ENCODE data around the gene ZNF83.
"Not testable (repeated sequence)": the region's sequence is repeated elsewhere in the genome, so short reads cannot be mapped to it uniquely, and the experiment has no call there.

Gene ZNF83

GRCh38 chr19:52600639-52601024 is 37.5 kb downstream of the ZNF83 start:
- Histone ChIP-seq H3K36me3 (ENCODE audit: control insufficient read depth, insufficient read depth, low read length) (no peaks in the 10 kb centered on the region), H3K4me3 (replicated peaks; ENCODE audit: low read depth, low read length) (peak overlapping the region; percentile 85), H3K27me3 (replicated peaks; ENCODE audit: control insufficient read depth, insufficient read depth, low read length) (no peaks in the 10 kb centered on the region)
- DNase-seq (ENCODE audit: extremely low read depth, insufficient read length): no peak
- TF ChIP-seq CTCF (IDR thresholded peaks at IDR 0.05; ENCODE audit: insufficient read depth, low read length, poor library complexity, severe bottlenecking): no peak

- Histone ChIP-seq H3K4me3 (replicated peaks; ENCODE audit: low read depth, low read length) (no peak overlapping the region), H3K36me3 (ENCODE audit: control insufficient read depth, insufficient read depth, low read length) (no peaks in the 10 kb centered on the region), H3K27me3 (replicated peaks; ENCODE audit: control insufficient read depth, insufficient read depth, low read length) (no peaks in the 10 kb centered on the region)
- no peak for TF ChIP-seq CTCF (IDR thresholded peaks at IDR 0.05; ENCODE audit: insufficient read depth, low read length, poor library complexity, severe bottlenecking)
- no peak for DNase-seq (ENCODE audit: extremely low read depth, insufficient read length)
Measured at GRCh38 chr19:52599241-52599640, 38.9 kb downstream of the ZNF83 start.

- DNase-seq (ENCODE audit: extremely low read depth, insufficient read length); H3K27me3 ChIP-seq (replicated peaks; ENCODE audit: control insufficient read depth, insufficient read depth, low read length); H3K36me3 ChIP-seq (ENCODE audit: control insufficient read depth, insufficient read depth, low read length); H3K4me3 ChIP-seq (replicated peaks; ENCODE audit: low read depth, low read length): not testable (repeated sequence)
Measured at GRCh38 chr19:52593441-52593840, 44.7 kb downstream of the ZNF83 start.

- no peak for TF ChIP-seq CTCF (IDR thresholded peaks at IDR 0.05; ENCODE audit: insufficient read depth, low read length, poor library complexity, severe bottlenecking)
- Histone ChIP-seq H3K27me3 (replicated peaks; ENCODE audit: control insufficient read depth, insufficient read depth, low read length) (no peaks in the 10 kb centered on the region), H3K36me3 (ENCODE audit: control insufficient read depth, insufficient read depth, low read length) (peaks cover 2% of the 10 kb centered on the region), H3K4me3 (replicated peaks; ENCODE audit: low read depth, low read length) (no peak overlapping the region)
- no peak for DNase-seq (ENCODE audit: extremely low read depth, insufficient read length)
Measured at GRCh38 chr19:52592301-52592700, 45.9 kb downstream of the ZNF83 start.

GRCh38 chr19:52590728-52591127 is 47.4 kb downstream of the ZNF83 start:
- peaks cover 2% of the 10 kb centered on the region for H3K36me3 ChIP-seq (ENCODE audit: control insufficient read depth, insufficient read depth, low read length)
- no peak overlapping the region for H3K4me3 ChIP-seq (replicated peaks; ENCODE audit: low read depth, low read length)
- no peak for DNase-seq (ENCODE audit: extremely low read depth, insufficient read length)
- H3K27me3 ChIP-seq (replicated peaks; ENCODE audit: control insufficient read depth, insufficient read depth, low read length): no peaks in the 10 kb centered on the region
- TF ChIP-seq CTCF (IDR thresholded peaks at IDR 0.05; ENCODE audit: insufficient read depth, low read length, poor library complexity, severe bottlenecking): no peak

GRCh38 chr19:52585604-52586003 is 52.6 kb downstream of the ZNF83 start:
- DNase-seq (ENCODE audit: extremely low read depth, insufficient read length): no peak
- no peak overlapping the region for H3K4me3 ChIP-seq (replicated peaks; ENCODE audit: low read depth, low read length)
- H3K36me3 ChIP-seq (ENCODE audit: control insufficient read depth, insufficient read depth, low read length): peaks cover 5% of the 10 kb centered on the region

More at GRCh38 chr19:52585604-52586003, 52.6 kb downstream of the ZNF83 start:
- TF ChIP-seq CTCF (IDR thresholded peaks at IDR 0.05; ENCODE audit: insufficient read depth, low read length, poor library complexity, severe bottlenecking): no peak
- H3K27me3 ChIP-seq (replicated peaks; ENCODE audit: control insufficient read depth, insufficient read depth, low read length): no peaks in the 10 kb centered on the region

All from GM06990 (cell line).